Measurements from ENCODE around the gene PEX1. TPM values are rescaled to one million over a fixed set of nuclear protein-coding genes. Genes with fewer than 3 reads are reported as not detected.

The PEX1 gene
- total and polyA plus RNA-seq, 2 experiments from 2014 or later, result 22.5 to 25.4 TPM

- H3K4me3 Mint-ChIP-seq, result no peak overlapping the region
- H3K4me1 Mint-ChIP-seq, result no peaks in the 10 kb centered on the region
- TF ChIP-seq JUNB (IDR thresholded peaks at IDR 0.05; ENCODE audit: unreplicated experiment) (no peak), EZH2phosphoT487 (IDR thresholded peaks at IDR 0.05; ENCODE audit: unreplicated experiment) (no peak), ETS1 (IDR thresholded peaks at IDR 0.05) (no peak), STAT1 (IDR thresholded peaks at IDR 0.05; ENCODE audit: unreplicated experiment) (no peak), CREB1 (CRISPR knock-in tag; IDR thresholded peaks at IDR 0.05; ENCODE audit: low read depth) (no peak), REST (IDR thresholded peaks at IDR 0.05; ENCODE audit: unreplicated experiment) (no peak), ZNF331 (CRISPR knock-in tag; IDR thresholded peaks at IDR 0.05; ENCODE audit: low read depth) (no peak), NANOG (IDR thresholded peaks at IDR 0.05; ENCODE audit: borderline replicate concordance) (no peak), POLR2AphosphoS5 (IDR thresholded peaks at IDR 0.05; ENCODE audit: low read depth) (no peak), EZH2 (IDR thresholded peaks at IDR 0.05; ENCODE audit: low read depth, unreplicated experiment) (no peak), ZNF114 (CRISPR knock-in tag; IDR thresholded peaks at IDR 0.05) (no peak), ZNF462 (CRISPR knock-in tag; IDR thresholded peaks at IDR 0.05) (no peak)
- TF ChIP-seq, protein P1, sequence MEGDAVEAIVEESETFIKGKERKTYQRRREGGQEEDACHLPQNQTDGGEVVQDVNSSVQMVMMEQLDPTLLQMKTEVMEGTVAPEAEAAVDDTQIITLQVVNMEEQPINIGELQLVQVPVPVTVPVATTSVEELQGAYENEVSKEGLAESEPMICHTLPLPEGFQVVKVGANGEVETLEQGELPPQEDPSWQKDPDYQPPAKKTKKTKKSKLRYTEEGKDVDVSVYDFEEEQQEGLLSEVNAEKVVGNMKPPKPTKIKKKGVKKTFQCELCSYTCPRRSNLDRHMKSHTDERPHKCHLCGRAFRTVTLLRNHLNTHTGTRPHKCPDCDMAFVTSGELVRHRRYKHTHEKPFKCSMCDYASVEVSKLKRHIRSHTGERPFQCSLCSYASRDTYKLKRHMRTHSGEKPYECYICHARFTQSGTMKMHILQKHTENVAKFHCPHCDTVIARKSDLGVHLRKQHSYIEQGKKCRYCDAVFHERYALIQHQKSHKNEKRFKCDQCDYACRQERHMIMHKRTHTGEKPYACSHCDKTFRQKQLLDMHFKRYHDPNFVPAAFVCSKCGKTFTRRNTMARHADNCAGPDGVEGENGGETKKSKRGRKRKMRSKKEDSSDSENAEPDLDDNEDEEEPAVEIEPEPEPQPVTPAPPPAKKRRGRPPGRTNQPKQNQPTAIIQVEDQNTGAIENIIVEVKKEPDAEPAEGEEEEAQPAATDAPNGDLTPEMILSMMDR (conservative IDR thresholded peaks at IDR 0.05; ENCODE audit: low read depth in 2 of 2), result no peak
- Histone ChIP-seq H3K27ac (ENCODE audit: low read depth) (no peak overlapping the region), H3K36me3 (ENCODE audit: insufficient read depth) (no peaks in the 10 kb centered on the region), H3K27me3 (ENCODE audit: insufficient read depth) (no peaks in the 10 kb centered on the region), H3F3A (replicated peaks; ENCODE audit: low read depth) (no peaks in the 10 kb centered on the region), H2AFZ (no peak overlapping the region), H3K4me2 (no peak overlapping the region), H3K9me2 (ENCODE audit: insufficient read depth) (no peaks in the 10 kb centered on the region), H3K4me1 (ENCODE audit: insufficient read depth) (no peaks in the 10 kb centered on the region), H4K20me1 (replicated peaks; ENCODE audit: insufficient read depth) (no peaks in the 10 kb centered on the region), H3K4me3 (no peak overlapping the region), H3K79me2 (replicated peaks; ENCODE audit: insufficient read depth) (no peaks in the 10 kb centered on the region)
- H3K27ac Mint-ChIP-seq, result no peak overlapping the region
- DNase-seq (ENCODE audit: low spot score), result no peak
- H3K36me3 Mint-ChIP-seq (ENCODE audit: low read depth), result no peaks in the 10 kb centered on the region
- no peak for ATAC-seq
- H3K27me3 Mint-ChIP-seq (ENCODE audit: insufficient read depth, low read depth, poor library complexity), result peaks cover 2% of the 10 kb centered on the region
- peaks cover 27% of the 10 kb centered on the region for H3K9me3 Mint-ChIP-seq
Measured at GRCh38 chr7:92547579-92547978, 19.3 kb upstream of the PEX1 start.

Data from GM23338 (cell line).